Esophagus muscularis mucosa (tissue), 4 donors: ENCODE results near the gene FAM110D. TPM values are rescaled to one million over a fixed set of nuclear protein-coding genes. Genes with fewer than 3 reads are reported as not detected.
A peak's percentile ranks its signal among the peaks of the same experiment; 100 is the strongest.

ENCODE experiments used
- DNase-seq: peaks from one replicate; pipeline ENCODE4 v3.0.0-alpha.2; 2017; ENCODE audit errors: extremely low spot score
- H3K27ac ChIP-seq, 4 donors: fragments of 200-600 bp; sonication (generic); replicated peaks in 1 of 4; 1 replicate in 3 of 4; 2 replicates in 1 of 4; pipeline ENCODE4 v1.5.1; 2016 to 2019; ENCODE audit warnings: mild to moderate bottlenecking in 1 of 4
- H3K27me3 ChIP-seq, 4 donors: fragments of 200-600 bp; sonication (generic); one replicate each; pipeline versions ENCODE4 v1.5.1 to v1.6.0; 2016 to 2019
- H3K36me3 ChIP-seq, 4 donors: fragments of 200-600 bp; sonication (generic); one replicate each; pipeline ENCODE4 v1.5.1; 2016 to 2019
- H3K4me1 ChIP-seq, 4 donors: fragments of 200-600 bp; sonication (generic); one replicate each; pipeline ENCODE4 v1.5.1; 2016 to 2019
- H3K4me3 ChIP-seq, 4 donors: fragments of 200-600 bp; sonication (generic); 1 replicate in 2 of 4; 2 replicates in 2 of 4; pipeline ENCODE4 v1.5.1; 2016 to 2019; ENCODE audit warnings: mild to moderate bottlenecking in 4 of 4, moderate library complexity in 1 of 4
- H3K9me3 ChIP-seq, 4 donors: fragments of 200-600 bp; sonication (generic); 1 replicate in 3 of 4; 2 replicates in 1 of 4; pipeline ENCODE4 v1.5.1; 2016 to 2019
- EP300 ChIP-seq: sonication (generic); formaldehyde crosslinking; IDR thresholded peaks from one replicate; pipeline ENCODE4 v1.6.1; 2017; ENCODE audit warnings: antibody characterized with exemption
- POLR2A ChIP-seq: fragments of 450-650 bp; IDR thresholded peaks from one replicate; pipeline ENCODE4 v1.6.1; 2017; ENCODE audit warnings: antibody characterized with exemption, moderate library complexity, mild to moderate bottlenecking, low read depth
- POLR2AphosphoS5 ChIP-seq, 2 donors: sonication (generic); formaldehyde crosslinking; IDR thresholded peaks; one replicate each; pipeline ENCODE4 v1.6.1; 2017; ENCODE audit warnings: antibody characterized with exemption in 2 of 2
- WGBS: methylation state at CpG from one replicate; pipeline ENCODE4 v1.1.5; 2018; 5-methylcytosine and 5-hydroxymethylcytosine counted together
- intact Hi-C: fragments of 100-400 bp; cut with DNase I; formaldehyde crosslinking; loops from one replicate; pipeline ENCODE4 v1.15.1; 2023
- total RNA-seq, 4 donors: library from RNA; depleted of rRNA; stranded (reverse); fragments of >200 nt; gene quantifications; one replicate each; pipeline versions ENCODE4 v1.1.0 to v1.2.1, GENCODE V29; 2016
- TF ChIP-seq, protein P1 (sequence below), 3 experiments: fragments of 200-600 bp in 2 of 3; fragments of 450-650 bp in 1 of 3; sonication (generic) in 2 of 3; IDR thresholded peaks; one replicate each; pipeline ENCODE4 v1.5.1; 2017 to 2019; ENCODE audit warnings: antibody characterized with exemption in 3 of 3, mild to moderate bottlenecking in 2 of 3, moderate library complexity in 1 of 3

The FAM110D gene
- total RNA-seq, 4 donors from 2014 or later: 2.9 to 17.9 (median 11.6) TPM

DNA sequence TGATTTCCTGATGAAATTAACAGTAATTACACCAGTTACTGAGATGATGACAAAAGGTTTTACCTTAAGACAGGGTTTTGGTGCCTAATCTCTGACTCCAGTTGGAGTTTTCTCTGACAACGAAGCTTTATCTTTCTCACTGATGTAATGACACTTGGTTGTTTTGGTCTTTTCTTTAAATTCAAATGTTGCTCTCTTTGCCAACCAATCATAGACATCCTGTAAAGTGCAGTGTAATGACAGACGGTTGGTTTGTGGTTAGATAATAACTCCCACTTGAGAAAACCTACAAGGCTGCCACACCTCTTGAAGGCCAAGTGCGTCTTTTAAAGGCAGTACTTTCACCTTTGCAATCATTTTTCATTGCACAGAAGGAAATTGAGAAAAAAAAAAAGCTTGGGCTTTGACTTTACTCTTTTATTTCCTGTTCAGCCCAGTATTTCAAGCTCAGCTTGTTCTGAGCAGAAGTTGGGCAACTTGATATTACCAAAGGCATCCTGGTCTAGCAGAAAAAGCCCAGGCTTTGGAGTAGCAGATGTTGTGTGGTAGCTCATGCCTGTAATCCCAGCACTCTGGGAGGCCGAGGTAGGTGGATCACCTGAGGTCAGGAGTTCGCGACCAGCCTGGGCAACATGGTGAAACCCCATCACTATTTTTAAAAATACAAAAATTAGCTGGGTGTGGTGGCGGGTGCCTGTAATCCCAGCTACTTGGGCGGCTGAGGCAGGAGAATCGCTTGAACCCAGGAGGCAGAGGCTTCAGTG is 32.4 kb upstream of the FAM110D start:
- Histone ChIP-seq H3K36me3 (peaks cover 0 to 5% (median 1%) of the 10 kb centered on the region in 4 donors), H3K4me1 (peaks cover 6 to 37% (median 16%) of the 10 kb centered on the region in 4 donors)

DNA sequence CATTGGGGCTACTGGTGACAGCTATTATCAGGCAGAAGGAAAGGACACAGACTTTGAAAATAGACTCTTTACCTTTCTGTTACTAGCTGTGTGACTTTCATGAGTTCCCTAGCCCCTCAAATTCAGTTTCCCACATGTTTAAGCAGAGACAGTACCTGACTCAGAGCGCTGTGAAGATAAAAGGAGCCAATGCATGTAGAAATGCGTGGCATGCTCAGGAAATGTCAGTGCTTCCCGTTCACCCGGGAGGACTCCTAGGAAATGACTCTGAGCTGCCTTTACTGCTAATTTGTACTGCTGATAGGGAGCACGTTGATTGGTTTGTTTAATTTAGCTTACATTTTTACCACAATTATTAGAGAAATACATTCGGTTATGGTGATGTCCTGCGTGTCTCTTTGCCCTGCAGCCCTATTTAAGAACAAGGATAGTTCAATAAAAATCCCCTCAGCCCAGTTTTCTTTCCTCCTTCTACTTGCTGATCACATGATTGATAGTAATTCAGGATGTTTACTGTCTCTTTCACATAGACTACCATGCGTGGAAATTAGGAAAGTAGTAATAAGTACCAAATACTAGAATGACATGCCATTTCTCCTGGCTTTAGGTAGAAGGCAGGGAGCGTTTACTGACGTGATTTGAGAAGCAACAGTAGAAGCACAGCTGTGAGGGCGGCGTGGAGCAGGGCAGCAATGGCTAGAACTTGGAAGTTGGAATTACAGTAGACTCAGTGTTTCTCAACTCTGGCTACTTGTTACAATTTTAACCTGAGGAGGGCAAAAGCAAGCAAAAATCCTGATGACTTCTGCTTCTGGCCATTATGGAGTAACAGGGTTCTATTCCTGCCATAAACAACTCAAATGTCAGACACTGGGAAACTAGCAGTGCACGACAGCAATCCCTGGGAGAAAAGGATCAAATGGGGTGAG is 31.4 kb upstream of the FAM110D start:
- H3K9me3 ChIP-seq: no peaks in the 10 kb centered on the region
- TF ChIP-seq POLR2A (no peak), POLR2AphosphoS5 (IDR thresholded peaks at IDR 0.05) (no peak), EP300 (no peak)
- TF ChIP-seq, protein P1, sequence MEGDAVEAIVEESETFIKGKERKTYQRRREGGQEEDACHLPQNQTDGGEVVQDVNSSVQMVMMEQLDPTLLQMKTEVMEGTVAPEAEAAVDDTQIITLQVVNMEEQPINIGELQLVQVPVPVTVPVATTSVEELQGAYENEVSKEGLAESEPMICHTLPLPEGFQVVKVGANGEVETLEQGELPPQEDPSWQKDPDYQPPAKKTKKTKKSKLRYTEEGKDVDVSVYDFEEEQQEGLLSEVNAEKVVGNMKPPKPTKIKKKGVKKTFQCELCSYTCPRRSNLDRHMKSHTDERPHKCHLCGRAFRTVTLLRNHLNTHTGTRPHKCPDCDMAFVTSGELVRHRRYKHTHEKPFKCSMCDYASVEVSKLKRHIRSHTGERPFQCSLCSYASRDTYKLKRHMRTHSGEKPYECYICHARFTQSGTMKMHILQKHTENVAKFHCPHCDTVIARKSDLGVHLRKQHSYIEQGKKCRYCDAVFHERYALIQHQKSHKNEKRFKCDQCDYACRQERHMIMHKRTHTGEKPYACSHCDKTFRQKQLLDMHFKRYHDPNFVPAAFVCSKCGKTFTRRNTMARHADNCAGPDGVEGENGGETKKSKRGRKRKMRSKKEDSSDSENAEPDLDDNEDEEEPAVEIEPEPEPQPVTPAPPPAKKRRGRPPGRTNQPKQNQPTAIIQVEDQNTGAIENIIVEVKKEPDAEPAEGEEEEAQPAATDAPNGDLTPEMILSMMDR (IDR thresholded peaks at IDR 0.05): no peak
- intact Hi-C loops: no loop called here
- peak overlapping the region in 1 of 4 donors; percentile 41 for H3K27ac ChIP-seq
- no peak for DNase-seq
- peaks cover 0 to 27% (median 12%) of the 10 kb centered on the region in 4 donors for H3K4me1 ChIP-seq
- H3K27me3 ChIP-seq: no peaks in the 10 kb centered on the region
- H3K4me3 ChIP-seq: no peak overlapping the region
- H3K36me3 ChIP-seq: peaks cover 0 to 3% (median 0%) of the 10 kb centered on the region in 4 donors
- 50% methylated on average over 13 of the region's 13 CpGs for WGBS

More for the DNA sequence above, 32.4 kb upstream of the FAM110D start:
- Histone ChIP-seq H3K27me3 (no peaks in the 10 kb centered on the region), H3K4me3 (no peak overlapping the region), H3K9me3 (no peaks in the 10 kb centered on the region), H3K27ac (peak overlapping the region in 1 of 4 donors; percentile 41)
- intact Hi-C loops: no loop called here
- WGBS: 74% methylated on average over 9 of the region's 9 CpGs
- TF ChIP-seq EP300 (no peak), POLR2A (no peak), POLR2AphosphoS5 (IDR thresholded peaks at IDR 0.05) (no peak)
- TF ChIP-seq, protein P1 (IDR thresholded peaks at IDR 0.05): no peak
- DNase-seq: no peak

DNA sequence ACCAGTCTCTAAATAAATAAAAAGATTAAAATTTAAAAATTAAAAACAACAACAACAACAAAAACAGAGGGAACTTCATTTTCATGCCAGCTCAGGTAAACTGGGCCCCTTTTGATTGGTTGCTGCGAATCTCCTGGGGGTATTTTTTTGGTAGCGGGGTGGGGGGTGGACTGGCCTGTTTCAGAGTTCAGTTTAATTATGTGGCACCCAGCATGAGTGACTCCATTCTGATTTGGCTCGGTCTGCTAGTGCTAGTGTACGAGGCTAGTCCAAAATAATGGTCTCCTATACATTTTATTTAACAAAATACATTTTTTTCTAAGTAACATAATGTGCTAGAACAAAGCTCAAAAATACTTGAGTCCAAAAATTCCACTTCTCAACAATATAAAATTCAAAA is 29.1 kb upstream of the FAM110D start:
- peaks cover 0 to 19% (median 3%) of the 10 kb centered on the region in 4 donors for H3K4me1 ChIP-seq

DNA sequence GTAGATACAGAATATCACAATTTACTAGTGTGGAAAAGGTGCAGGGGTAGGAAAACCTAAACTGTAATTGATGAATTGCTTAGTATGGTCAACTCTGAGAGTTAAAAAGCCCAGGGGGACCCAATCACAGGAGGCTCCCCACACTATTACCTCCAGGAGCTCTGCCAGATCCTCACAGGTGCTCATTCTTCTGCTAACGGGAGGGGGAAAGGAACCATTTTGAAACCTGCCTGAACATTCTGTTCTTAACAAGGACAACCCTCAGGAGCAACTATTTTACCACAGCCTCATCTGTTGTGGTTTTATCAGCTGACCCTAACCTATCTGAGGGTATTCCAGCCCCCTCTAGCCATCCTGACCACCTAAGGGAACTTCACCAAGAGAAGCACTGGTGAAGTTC is 28.2 kb upstream of the FAM110D start:
- intact Hi-C loops: no loop called here
- TF ChIP-seq POLR2A (no peak), EP300 (no peak), POLR2AphosphoS5 (IDR thresholded peaks at IDR 0.05) (no peak)
- TF ChIP-seq, protein P1 (IDR thresholded peaks at IDR 0.05): no peak

More for the DNA sequence above, 29.1 kb upstream of the FAM110D start:
- no peak for TF ChIP-seq POLR2AphosphoS5 (IDR thresholded peaks at IDR 0.05)
- TF ChIP-seq, protein P1 (IDR thresholded peaks at IDR 0.05): no peak
- no peak for TF ChIP-seq POLR2A
- TF ChIP-seq EP300: no peak
- intact Hi-C loops: no loop called here
- no peaks in the 10 kb centered on the region for H3K9me3 ChIP-seq
- no peak overlapping the region for H3K27ac ChIP-seq
- H3K4me3 ChIP-seq: no peak overlapping the region
- no peaks in the 10 kb centered on the region for H3K27me3 ChIP-seq
- DNase-seq: no peak
- 92% methylated on average over 4 of the region's 4 CpGs for WGBS
- no peaks in the 10 kb centered on the region for H3K36me3 ChIP-seq

More for the DNA sequence above, 28.2 kb upstream of the FAM110D start:
- no peak for DNase-seq
- Histone ChIP-seq H3K4me1 (peaks cover 0 to 19% (median 3%) of the 10 kb centered on the region in 4 donors), H3K36me3 (no peaks in the 10 kb centered on the region), H3K9me3 (no peaks in the 10 kb centered on the region), H3K4me3 (no peak overlapping the region), H3K27me3 (no peaks in the 10 kb centered on the region), H3K27ac (no peak overlapping the region)
- WGBS: 56% methylated on average over 1 of the region's 1 CpG
